HL-60 (cell line): ENCODE measurements around the gene LIX1L.

Experiments used
- DNase-seq, 2 experiments: peaks; one replicate each; pipeline ENCODE4 v3.0.0-alpha.2; 2010 to 2020; ENCODE audit warnings: low read depth in 1 of 2, low spot score in 1 of 2
- H3K27ac ChIP-seq: fragments of 250-450 bp; sonication (Bioruptor Pico); replicated peaks from 2 replicates; pipeline ENCODE4 v1.5.1; 2020; ENCODE audit warnings: mild to moderate bottlenecking, moderate library complexity
- H3K27me3 ChIP-seq: fragments of 250-450 bp; sonication (Bioruptor Pico); 2 replicates; pipeline ENCODE4 v1.5.1; 2021; ENCODE audit warnings: mild to moderate bottlenecking, moderate library complexity; ENCODE audit not compliant: insufficient read depth, poor library complexity, severe bottlenecking
- H3K4me3 ChIP-seq: replicated peaks from 2 replicates; pipeline ENCODE4 v1.5.1; 2011; ENCODE audit warnings: mild to moderate bottlenecking, control low read depth, low read length; ENCODE audit not compliant: insufficient read depth
- CTCF ChIP-seq: IDR thresholded peaks from one replicate; pipeline ENCODE4 v1.5.1; 2011; ENCODE audit warnings: low read length, control low read depth, inconsistent platforms; ENCODE audit not compliant: insufficient read depth
- GABPA ChIP-seq: IDR thresholded peaks from 2 replicates; pipeline ENCODE4 v1.6.1; 2012; ENCODE audit warnings: low read depth
- POLR2AphosphoS5 ChIP-seq: IDR thresholded peaks from 2 replicates; pipeline ENCODE4 v1.6.1; 2012; ENCODE audit warnings: low read depth
- REST ChIP-seq: IDR thresholded peaks from 2 replicates; pipeline ENCODE4 v1.6.1; 2012; ENCODE audit warnings: low read depth; ENCODE audit not compliant: insufficient replicate concordance
- SPI1 ChIP-seq: IDR thresholded peaks from 2 replicates; pipeline ENCODE4 v1.6.1; 2012; ENCODE audit warnings: low read depth, mild to moderate bottlenecking, borderline replicate concordance

LIX1L gene

DNA sequence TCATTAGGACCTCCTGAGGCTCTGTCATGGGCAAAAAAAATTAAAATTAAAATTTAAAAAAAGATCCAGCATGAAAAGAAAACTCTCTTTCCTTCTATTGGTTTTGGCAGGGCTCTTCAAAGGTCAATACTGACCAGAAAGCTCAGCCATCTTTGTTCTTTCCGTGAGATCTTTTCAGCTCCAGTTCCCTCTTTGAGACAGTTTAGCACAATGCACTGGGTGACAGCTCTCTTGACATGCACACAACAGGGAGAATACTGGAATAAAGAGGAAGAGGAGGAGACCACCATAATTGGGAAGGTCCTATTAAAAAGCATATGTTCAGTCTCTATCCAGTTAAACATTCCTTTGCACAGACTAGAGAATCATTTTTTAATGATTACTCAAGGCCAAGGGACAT is 6.3 kb downstream of the LIX1L start:
- TF ChIP-seq POLR2AphosphoS5 (no peak), REST (no peak), GABPA (no peak), SPI1 (no peak), CTCF (no peak)
- DNase-seq, result no peak
- Histone ChIP-seq H3K27ac (no peak overlapping the region), H3K27me3 (no peaks in the 10 kb centered on the region), H3K4me3 (no peak overlapping the region)

GRCh38 chr1:145949219-145949618 is 8.6 kb downstream of the LIX1L start:
- H3K27ac ChIP-seq, result no peak overlapping the region
- TF ChIP-seq REST (no peak), CTCF (no peak), GABPA (no peak), SPI1 (no peak), POLR2AphosphoS5 (no peak)
- DNase-seq, result no peak

GRCh38 chr1:145947551-145947950 is 10.3 kb downstream of the LIX1L start:
- no peak overlapping the region for H3K27ac ChIP-seq
- DNase-seq, result no peak
- H3K27me3 ChIP-seq, result no peaks in the 10 kb centered on the region
- no peak for TF ChIP-seq POLR2AphosphoS5
- no peak for TF ChIP-seq GABPA
- no peak for TF ChIP-seq REST
- TF ChIP-seq CTCF, result no peak
- TF ChIP-seq SPI1, result no peak
- H3K4me3 ChIP-seq, result no peak overlapping the region

More at GRCh38 chr1:145949219-145949618, 8.6 kb downstream of the LIX1L start:
- no peaks in the 10 kb centered on the region for H3K27me3 ChIP-seq
- no peak overlapping the region for H3K4me3 ChIP-seq
